HepG2 (cell line): ENCODE measurements around the gene PATZ1. TPM values are rescaled to one million over a fixed set of nuclear protein-coding genes. Genes with fewer than 3 reads are reported as not detected.
A peak's percentile ranks its signal among the peaks of the same experiment; 100 is the strongest.

Experiments used
- ETV6 ChIP-seq: sonication (generic); formaldehyde crosslinking; conservative IDR thresholded peaks from 2 replicates; pipeline ENCODE4 v1.4.0; 2020; ENCODE audit warnings: missing genetic modification reagents
- NFIB ChIP-seq: sonication (generic); formaldehyde crosslinking; IDR thresholded peaks from 2 replicates; pipeline ENCODE4 v1.9.0; 2021; ENCODE audit warnings: missing genetic modification reagents, mild to moderate bottlenecking, borderline replicate concordance
- NFKBIZ ChIP-seq: IDR thresholded peaks from 2 replicates; pipeline ENCODE4 v1.6.1; 2018; ENCODE audit warnings: missing genetic modification reagents, missing compliant biosample characterization
- NR2F1 ChIP-seq, 2 experiments: fragments of 450-650 bp in 1 of 2; formaldehyde crosslinking in 1 of 2; IDR thresholded peaks; 2 replicates each; pipeline versions ENCODE4 v1.5.0 to v1.6.1; 2016 to 2020; ENCODE audit warnings: mild to moderate bottlenecking in 1 of 2, missing compliant biosample characterization in 1 of 2, missing genetic modification reagents in 1 of 2, moderate library complexity in 1 of 2
- PAWR ChIP-seq: sonication (generic); formaldehyde crosslinking; IDR thresholded peaks from 2 replicates; pipeline ENCODE4 v1.4.0; 2020; ENCODE audit warnings: missing genetic modification reagents, mild to moderate bottlenecking, borderline replicate concordance
- SMAD9 ChIP-seq: sonication (generic); formaldehyde crosslinking; IDR thresholded peaks from 2 replicates; pipeline ENCODE4 v1.5.1; 2020; ENCODE audit warnings: mild to moderate bottlenecking, missing genetic modification reagents
- SOX13 ChIP-seq, 3 experiments: fragments of 450-650 bp in 1 of 3; sonication (generic) in 1 of 3; formaldehyde crosslinking in 1 of 3; IDR thresholded peaks in 2 of 3; conservative IDR thresholded peaks in 1 of 3; 2 replicates each; pipeline versions ENCODE4 v1.5.0 to v1.6.1; 2016 to 2020; ENCODE audit warnings: antibody characterized with exemption in 1 of 3, mild to moderate bottlenecking in 1 of 3, missing compliant biosample characterization in 1 of 3, missing genetic modification reagents in 1 of 3, moderate library complexity in 1 of 3
- SSRP1 ChIP-seq: IDR thresholded peaks from 2 replicates; pipeline ENCODE4 v1.6.1; 2016; ENCODE audit warnings: control low read depth
- ZFP1 ChIP-seq: IDR thresholded peaks from 2 replicates; pipeline ENCODE4 v1.6.1; 2016
- ZKSCAN1 ChIP-seq: fragments of 150-350 bp; IDR thresholded peaks from 2 replicates; pipeline ENCODE4 v1.6.1; 2014; ENCODE audit warnings: low read length
- ZNF432 ChIP-seq: sonication (generic); formaldehyde crosslinking; IDR thresholded peaks from 2 replicates; pipeline ENCODE4 v1.5.0; 2020; ENCODE audit warnings: missing genetic modification reagents, mild to moderate bottlenecking, borderline replicate concordance
- polyA plus RNA-seq, 8 experiments: library from polyadenylated mRNA; depleted of rRNA in 3 of 8; stranded (reverse) in 7 of 8; unstranded in 1 of 8; fragments of >200 nt; fragmentation: Illumina TruSeq in 4 of 8; extraction: Trizol in 4 of 8; gene quantifications; 2 replicates each; pipeline versions ENCODE4 v1.2.1 to v1.2.3, GENCODE V29; 2011 to 2016; ENCODE audit warnings: low read depth in 4 of 8, missing spikeins in 1 of 8, mixed read lengths in 1 of 8; ENCODE audit not compliant: insufficient read depth in 1 of 8
- total RNA-seq, 5 experiments: library from RNA; depleted of rRNA; stranded (reverse); fragments of >200 nt; fragmentation: Illumina TruSeq; extraction: Trizol; gene quantifications; 2 replicates each; pipeline ENCODE4 v1.2.3, GENCODE V29; 2016; ENCODE audit warnings: low read depth in 1 of 5
- TF ChIP-seq, protein P1 (sequence below): IDR thresholded peaks from 2 replicates; pipeline ENCODE4 v1.6.1; 2016; ENCODE audit warnings: low read depth, missing genetic modification reagents, missing compliant biosample characterization
- TF ChIP-seq, protein P2 (sequence below): sonication (generic); formaldehyde crosslinking; IDR thresholded peaks from 2 replicates; pipeline ENCODE4 v1.4.0; 2020; ENCODE audit warnings: missing genetic modification reagents
- TF ChIP-seq, protein P3 (sequence below): sonication (generic); formaldehyde crosslinking; conservative IDR thresholded peaks from 2 replicates; pipeline ENCODE4 v1.8.0; 2022; ENCODE audit warnings: mild to moderate bottlenecking, moderate library complexity, missing genetic modification reagents
- TF ChIP-seq, protein P4 (sequence below): IDR thresholded peaks from 2 replicates; pipeline ENCODE4 v1.6.1; 2012; ENCODE audit warnings: inconsistent platforms
- TF ChIP-seq, protein P5 (sequence below): sonication (generic); formaldehyde crosslinking; IDR thresholded peaks from 2 replicates; pipeline ENCODE4 v1.5.0; 2020; ENCODE audit warnings: mild to moderate bottlenecking, missing genetic modification reagents

The PATZ1 gene
- total and polyA plus RNA-seq, 2 of the 13 experiments (the other 11 are each of a cell fraction or from before 2014, with no cell fraction given): 24.9 to 30.5 TPM

DNA sequence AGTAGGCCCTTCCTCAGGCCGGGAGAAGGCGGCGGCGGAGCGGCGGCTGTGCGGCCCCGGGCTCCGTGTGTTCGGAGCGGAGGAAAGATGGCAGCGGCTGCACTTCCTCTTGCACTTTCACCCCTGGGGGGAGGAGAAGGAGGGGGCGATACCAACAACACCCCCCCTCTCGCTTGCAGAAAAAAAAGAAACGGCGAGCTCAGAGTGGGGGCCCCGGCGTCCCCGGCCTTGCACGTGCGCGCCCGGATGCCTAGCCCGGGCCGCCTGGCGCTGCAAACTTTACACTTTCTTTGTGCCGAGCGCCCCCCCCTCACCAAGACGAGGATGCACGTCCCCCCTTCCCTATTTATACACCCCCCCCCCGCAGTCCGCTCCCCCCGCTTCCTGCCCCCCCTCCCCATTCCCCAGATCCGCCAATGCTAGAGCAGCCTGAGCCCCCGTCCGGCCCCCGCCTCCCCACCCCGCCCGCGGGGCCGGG is at the start of gene PATZ1 (continued):
- TF ChIP-seq, protein P1, sequence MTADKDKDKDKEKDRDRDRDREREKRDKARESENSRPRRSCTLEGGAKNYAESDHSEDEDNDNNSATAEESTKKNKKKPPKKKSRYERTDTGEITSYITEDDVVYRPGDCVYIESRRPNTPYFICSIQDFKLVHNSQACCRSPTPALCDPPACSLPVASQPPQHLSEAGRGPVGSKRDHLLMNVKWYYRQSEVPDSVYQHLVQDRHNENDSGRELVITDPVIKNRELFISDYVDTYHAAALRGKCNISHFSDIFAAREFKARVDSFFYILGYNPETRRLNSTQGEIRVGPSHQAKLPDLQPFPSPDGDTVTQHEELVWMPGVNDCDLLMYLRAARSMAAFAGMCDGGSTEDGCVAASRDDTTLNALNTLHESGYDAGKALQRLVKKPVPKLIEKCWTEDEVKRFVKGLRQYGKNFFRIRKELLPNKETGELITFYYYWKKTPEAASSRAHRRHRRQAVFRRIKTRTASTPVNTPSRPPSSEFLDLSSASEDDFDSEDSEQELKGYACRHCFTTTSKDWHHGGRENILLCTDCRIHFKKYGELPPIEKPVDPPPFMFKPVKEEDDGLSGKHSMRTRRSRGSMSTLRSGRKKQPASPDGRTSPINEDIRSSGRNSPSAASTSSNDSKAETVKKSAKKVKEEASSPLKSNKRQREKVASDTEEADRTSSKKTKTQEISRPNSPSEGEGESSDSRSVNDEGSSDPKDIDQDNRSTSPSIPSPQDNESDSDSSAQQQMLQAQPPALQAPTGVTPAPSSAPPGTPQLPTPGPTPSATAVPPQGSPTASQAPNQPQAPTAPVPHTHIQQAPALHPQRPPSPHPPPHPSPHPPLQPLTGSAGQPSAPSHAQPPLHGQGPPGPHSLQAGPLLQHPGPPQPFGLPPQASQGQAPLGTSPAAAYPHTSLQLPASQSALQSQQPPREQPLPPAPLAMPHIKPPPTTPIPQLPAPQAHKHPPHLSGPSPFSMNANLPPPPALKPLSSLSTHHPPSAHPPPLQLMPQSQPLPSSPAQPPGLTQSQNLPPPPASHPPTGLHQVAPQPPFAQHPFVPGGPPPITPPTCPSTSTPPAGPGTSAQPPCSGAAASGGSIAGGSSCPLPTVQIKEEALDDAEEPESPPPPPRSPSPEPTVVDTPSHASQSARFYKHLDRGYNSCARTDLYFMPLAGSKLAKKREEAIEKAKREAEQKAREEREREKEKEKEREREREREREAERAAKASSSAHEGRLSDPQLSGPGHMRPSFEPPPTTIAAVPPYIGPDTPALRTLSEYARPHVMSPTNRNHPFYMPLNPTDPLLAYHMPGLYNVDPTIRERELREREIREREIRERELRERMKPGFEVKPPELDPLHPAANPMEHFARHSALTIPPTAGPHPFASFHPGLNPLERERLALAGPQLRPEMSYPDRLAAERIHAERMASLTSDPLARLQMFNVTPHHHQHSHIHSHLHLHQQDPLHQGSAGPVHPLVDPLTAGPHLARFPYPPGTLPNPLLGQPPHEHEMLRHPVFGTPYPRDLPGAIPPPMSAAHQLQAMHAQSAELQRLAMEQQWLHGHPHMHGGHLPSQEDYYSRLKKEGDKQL (CRISPR knock-in tag): no peak
- TF ChIP-seq, protein P2, sequence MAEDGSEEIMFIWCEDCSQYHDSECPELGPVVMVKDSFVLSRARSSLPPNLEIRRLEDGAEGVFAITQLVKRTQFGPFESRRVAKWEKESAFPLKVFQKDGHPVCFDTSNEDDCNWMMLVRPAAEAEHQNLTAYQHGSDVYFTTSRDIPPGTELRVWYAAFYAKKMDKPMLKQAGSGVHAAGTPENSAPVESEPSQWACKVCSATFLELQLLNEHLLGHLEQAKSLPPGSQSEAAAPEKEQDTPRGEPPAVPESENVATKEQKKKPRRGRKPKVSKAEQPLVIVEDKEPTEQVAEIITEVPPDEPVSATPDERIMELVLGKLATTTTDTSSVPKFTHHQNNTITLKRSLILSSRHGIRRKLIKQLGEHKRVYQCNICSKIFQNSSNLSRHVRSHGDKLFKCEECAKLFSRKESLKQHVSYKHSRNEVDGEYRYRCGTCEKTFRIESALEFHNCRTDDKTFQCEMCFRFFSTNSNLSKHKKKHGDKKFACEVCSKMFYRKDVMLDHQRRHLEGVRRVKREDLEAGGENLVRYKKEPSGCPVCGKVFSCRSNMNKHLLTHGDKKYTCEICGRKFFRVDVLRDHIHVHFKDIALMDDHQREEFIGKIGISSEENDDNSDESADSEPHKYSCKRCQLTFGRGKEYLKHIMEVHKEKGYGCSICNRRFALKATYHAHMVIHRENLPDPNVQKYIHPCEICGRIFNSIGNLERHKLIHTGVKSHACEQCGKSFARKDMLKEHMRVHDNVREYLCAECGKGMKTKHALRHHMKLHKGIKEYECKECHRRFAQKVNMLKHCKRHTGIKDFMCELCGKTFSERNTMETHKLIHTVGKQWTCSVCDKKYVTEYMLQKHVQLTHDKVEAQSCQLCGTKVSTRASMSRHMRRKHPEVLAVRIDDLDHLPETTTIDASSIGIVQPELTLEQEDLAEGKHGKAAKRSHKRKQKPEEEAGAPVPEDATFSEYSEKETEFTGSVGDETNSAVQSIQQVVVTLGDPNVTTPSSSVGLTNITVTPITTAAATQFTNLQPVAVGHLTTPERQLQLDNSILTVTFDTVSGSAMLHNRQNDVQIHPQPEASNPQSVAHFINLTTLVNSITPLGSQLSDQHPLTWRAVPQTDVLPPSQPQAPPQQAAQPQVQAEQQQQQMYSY (CRISPR knock-in tag): no peak
- TF ChIP-seq, protein P3, sequence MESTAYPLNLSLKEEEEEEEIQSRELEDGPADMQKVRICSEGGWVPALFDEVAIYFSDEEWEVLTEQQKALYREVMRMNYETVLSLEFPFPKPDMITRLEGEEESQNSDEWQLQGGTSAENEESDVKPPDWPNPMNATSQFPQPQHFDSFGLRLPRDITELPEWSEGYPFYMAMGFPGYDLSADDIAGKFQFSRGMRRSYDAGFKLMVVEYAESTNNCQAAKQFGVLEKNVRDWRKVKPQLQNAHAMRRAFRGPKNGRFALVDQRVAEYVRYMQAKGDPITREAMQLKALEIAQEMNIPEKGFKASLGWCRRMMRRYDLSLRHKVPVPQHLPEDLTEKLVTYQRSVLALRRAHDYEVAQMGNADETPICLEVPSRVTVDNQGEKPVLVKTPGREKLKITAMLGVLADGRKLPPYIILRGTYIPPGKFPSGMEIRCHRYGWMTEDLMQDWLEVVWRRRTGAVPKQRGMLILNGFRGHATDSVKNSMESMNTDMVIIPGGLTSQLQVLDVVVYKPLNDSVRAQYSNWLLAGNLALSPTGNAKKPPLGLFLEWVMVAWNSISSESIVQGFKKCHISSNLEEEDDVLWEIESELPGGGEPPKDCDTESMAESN (CRISPR knock-in tag): no peak
- TF ChIP-seq NFKBIZ: 0 out of 2 replicates have a peak, but pooled peaks have one; percentile 7
- no peak for TF ChIP-seq ZFP1 (CRISPR knock-in tag)
- no peak for TF ChIP-seq SOX13 (IDR thresholded peaks at IDR 0.05)
- TF ChIP-seq SOX13 (CRISPR knock-in tag; conservative IDR thresholded peaks at IDR 0.05 in 1 of 2, IDR thresholded peaks at IDR 0.05 in 1 of 2): peak in 1 of 2 experiments; percentile 46; a peak in 1 of 4 replicates
- TF ChIP-seq, protein P4, sequence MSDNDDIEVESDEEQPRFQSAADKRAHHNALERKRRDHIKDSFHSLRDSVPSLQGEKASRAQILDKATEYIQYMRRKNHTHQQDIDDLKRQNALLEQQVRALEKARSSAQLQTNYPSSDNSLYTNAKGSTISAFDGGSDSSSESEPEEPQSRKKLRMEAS: peak; percentile 15; the same call in 1 of the 2 replicates
- TF ChIP-seq SSRP1: no peak
- TF ChIP-seq NFIB (CRISPR knock-in tag): no peak
- no peak for TF ChIP-seq PAWR (CRISPR knock-in tag)
- 0 out of 2 replicates have a peak, but pooled peaks have one; percentile 2 for TF ChIP-seq ETV6 (CRISPR knock-in tag)
- no peak for TF ChIP-seq ZNF432 (CRISPR knock-in tag)
- TF ChIP-seq ZKSCAN1: no peak
- TF ChIP-seq, protein P5, sequence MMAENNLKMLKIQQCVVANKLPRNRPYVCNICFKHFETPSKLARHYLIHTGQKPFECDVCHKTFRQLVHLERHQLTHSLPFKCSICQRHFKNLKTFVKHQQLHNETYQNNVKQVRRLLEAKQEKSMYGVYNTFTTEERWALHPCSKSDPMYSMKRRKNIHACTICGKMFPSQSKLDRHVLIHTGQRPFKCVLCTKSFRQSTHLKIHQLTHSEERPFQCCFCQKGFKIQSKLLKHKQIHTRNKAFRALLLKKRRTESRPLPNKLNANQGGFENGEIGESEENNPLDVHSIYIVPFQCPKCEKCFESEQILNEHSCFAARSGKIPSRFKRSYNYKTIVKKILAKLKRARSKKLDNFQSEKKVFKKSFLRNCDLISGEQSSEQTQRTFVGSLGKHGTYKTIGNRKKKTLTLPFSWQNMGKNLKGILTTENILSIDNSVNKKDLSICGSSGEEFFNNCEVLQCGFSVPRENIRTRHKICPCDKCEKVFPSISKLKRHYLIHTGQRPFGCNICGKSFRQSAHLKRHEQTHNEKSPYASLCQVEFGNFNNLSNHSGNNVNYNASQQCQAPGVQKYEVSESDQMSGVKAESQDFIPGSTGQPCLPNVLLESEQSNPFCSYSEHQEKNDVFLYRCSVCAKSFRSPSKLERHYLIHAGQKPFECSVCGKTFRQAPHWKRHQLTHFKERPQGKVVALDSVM (CRISPR knock-in tag): no peak
- TF ChIP-seq NR2F1 (CRISPR knock-in tag; IDR thresholded peaks at IDR 0.05): no peak; a peak in 1 of 4 replicates
- TF ChIP-seq SMAD9 (CRISPR knock-in tag): no peak
